Activated naive CD4-positive, alpha-beta T cell treated with anti-CD3 and anti-CD28 coated beads for 36 hours (primary cell): Measurements from ENCODE around the gene LHFPL6. TPM values are rescaled to one million over a fixed set of nuclear protein-coding genes. Genes with fewer than 3 reads are reported as not detected.

Experiments
- CTCF ChIA-PET: fragments of 350-600 bp; sonication (Branson Sonifier 250); formaldehyde crosslinking; loops from one replicate; lab custom pipeline; 2021; ENCODE audit warnings: antibody characterized with exemption; lab: Charles Lee
- DNase-seq: peaks from one replicate; pipeline ENCODE4 v3.0.0-alpha.2; 2020
- H3K27ac Mint-ChIP-seq: one replicate; pipeline ENCODE4 v1.8.0; 2021; ENCODE audit warnings: mild to moderate bottlenecking, mixed read lengths
- H3K27me3 Mint-ChIP-seq: one replicate; pipeline ENCODE4 v1.8.0; 2021; ENCODE audit warnings: low read depth, mixed read lengths
- H3K36me3 Mint-ChIP-seq: one replicate; pipeline ENCODE4 v1.8.0; 2021; ENCODE audit warnings: low read depth, mixed read lengths
- H3K4me1 Mint-ChIP-seq: one replicate; pipeline ENCODE4 v1.8.0; 2021; ENCODE audit warnings: low read depth, mixed read lengths
- H3K4me3 Mint-ChIP-seq: one replicate; pipeline ENCODE4 v1.8.0; 2021; ENCODE audit warnings: mild to moderate bottlenecking, moderate library complexity, mixed read lengths
- H3K9me3 Mint-ChIP-seq: one replicate; pipeline ENCODE4 v1.8.0; 2021; ENCODE audit warnings: mixed read lengths
- intact Hi-C: fragments of 100-400 bp; cut with micrococcal nuclease; formaldehyde crosslinking; loops from one replicate; pipeline ENCODE4 v1.15.1; 2023
- total RNA-seq, 2 experiments: library from RNA; stranded (reverse); gene quantifications; one replicate each; pipeline ENCODE4 v1.2.3, GENCODE V29; 2021

Gene LHFPL6
- total RNA-seq, 2 experiments from 2014 or later = 1.2 to 1.5 TPM

DNA sequence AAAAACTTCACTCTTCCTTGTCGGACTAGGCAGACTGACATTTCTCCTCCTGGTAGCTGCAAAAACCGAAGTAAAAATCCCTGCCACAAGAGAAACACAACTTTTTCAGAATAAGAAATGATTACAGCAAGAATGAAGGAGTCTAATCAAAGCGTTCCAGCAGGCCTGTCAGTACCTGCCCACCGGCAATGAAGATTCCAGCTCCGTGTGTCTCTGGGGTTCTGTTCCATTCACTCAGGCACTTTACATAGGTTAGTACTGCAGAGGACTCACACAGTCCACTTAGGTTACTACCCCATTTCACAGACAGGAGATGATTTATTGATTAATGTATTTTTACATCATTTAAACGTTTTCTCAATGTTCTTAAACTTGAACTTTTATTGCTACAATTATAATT, 289.3 kb downstream of the LHFPL6 start:
- H3K9me3 Mint-ChIP-seq = no peaks in the 10 kb centered on the region
- H3K27ac Mint-ChIP-seq = no peak overlapping the region
- CTCF ChIA-PET = interaction anchor here (1.1 kb wide), 1 partner anchor 24 kb away, joined by 3 read pairs; no protein-coding TSS in a partner anchor
- no peaks in the 10 kb centered on the region for H3K4me1 Mint-ChIP-seq
- no peaks in the 10 kb centered on the region for H3K36me3 Mint-ChIP-seq
- DNase-seq = no peak
- H3K4me3 Mint-ChIP-seq = no peak overlapping the region
- intact Hi-C loops = no loop called here
- peaks cover 12% of the 10 kb centered on the region for H3K27me3 Mint-ChIP-seq

DNA sequence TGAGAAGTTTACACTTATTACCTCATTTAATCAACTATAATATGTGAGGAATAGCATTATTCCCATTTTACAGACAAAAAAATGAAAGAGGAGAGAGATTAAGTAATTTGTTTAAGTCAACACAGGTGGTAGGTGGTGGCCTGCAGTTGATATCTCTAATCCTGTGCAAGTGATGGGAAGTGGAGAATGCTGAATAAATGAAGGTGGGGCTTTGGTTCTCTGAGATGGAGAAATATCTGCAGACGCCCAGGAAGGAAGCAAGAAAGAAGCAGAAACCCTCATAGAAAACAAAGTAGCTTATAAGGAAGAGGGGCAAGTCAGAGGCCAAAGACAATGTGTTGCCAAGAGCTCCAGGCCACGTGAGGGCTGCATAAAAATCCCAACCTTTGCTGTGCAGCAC, 290.4 kb downstream of the LHFPL6 start:
- DNase-seq = no peak
- Mint-ChIP-seq H3K36me3 (no peaks in the 10 kb centered on the region), H3K4me1 (no peaks in the 10 kb centered on the region), H3K4me3 (no peak overlapping the region), H3K9me3 (no peaks in the 10 kb centered on the region), H3K27ac (no peak overlapping the region), H3K27me3 (peaks cover 12% of the 10 kb centered on the region)
- intact Hi-C loops = no loop called here
- CTCF ChIA-PET = interaction anchor here (0.5 to 1.1 kb wide), 2 partner anchors 23 to 130 kb away, joined by 3 to 4 read pairs; no protein-coding TSS in a partner anchor

DNA sequence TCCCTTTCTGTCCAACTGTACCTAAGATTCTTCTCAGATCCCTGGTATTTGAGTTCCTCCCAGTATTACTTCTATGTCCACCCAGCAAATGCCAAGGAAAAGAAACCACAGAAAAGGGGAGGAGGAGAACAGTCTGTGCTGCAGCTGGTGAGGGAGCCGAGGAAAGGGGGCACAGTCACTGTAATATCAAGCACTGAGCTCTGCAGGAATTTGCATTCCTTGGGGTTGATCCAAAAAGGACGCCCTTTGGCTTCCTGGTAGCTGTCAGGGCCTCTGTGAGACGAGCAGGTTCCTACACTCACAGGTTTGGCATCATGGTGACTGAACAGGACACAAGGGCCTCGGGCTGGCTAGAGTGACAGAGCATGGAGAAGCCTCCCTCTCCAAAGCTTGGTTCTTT, 291.4 kb downstream of the LHFPL6 start:
- CTCF ChIA-PET = no interaction called here
- Mint-ChIP-seq H3K27me3 (peaks cover 12% of the 10 kb centered on the region), H3K27ac (no peak overlapping the region), H3K4me1 (no peaks in the 10 kb centered on the region), H3K9me3 (no peaks in the 10 kb centered on the region), H3K4me3 (no peak overlapping the region), H3K36me3 (no peaks in the 10 kb centered on the region)
- no peak for DNase-seq
- intact Hi-C loops = no loop called here

DNA sequence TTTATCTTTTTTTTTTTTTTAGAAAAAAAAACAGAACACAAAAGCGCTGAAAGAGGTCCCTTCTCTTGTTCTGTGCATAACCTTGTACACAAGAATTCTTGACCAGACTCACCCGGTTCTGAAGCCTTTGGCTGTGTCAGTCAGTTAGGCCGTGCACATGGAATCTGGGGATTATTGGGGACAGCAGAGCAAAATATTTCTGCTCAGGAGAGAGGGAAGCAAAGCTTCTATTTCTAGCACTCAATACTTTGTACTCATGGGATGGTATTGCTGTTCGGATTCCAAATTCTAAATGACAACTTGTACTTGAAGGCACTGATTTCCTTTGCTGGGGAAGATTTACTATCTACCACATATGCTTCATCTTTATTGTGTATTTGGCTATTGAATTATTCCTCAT, 292.0 kb downstream of the LHFPL6 start:
- no peak for DNase-seq

DNA sequence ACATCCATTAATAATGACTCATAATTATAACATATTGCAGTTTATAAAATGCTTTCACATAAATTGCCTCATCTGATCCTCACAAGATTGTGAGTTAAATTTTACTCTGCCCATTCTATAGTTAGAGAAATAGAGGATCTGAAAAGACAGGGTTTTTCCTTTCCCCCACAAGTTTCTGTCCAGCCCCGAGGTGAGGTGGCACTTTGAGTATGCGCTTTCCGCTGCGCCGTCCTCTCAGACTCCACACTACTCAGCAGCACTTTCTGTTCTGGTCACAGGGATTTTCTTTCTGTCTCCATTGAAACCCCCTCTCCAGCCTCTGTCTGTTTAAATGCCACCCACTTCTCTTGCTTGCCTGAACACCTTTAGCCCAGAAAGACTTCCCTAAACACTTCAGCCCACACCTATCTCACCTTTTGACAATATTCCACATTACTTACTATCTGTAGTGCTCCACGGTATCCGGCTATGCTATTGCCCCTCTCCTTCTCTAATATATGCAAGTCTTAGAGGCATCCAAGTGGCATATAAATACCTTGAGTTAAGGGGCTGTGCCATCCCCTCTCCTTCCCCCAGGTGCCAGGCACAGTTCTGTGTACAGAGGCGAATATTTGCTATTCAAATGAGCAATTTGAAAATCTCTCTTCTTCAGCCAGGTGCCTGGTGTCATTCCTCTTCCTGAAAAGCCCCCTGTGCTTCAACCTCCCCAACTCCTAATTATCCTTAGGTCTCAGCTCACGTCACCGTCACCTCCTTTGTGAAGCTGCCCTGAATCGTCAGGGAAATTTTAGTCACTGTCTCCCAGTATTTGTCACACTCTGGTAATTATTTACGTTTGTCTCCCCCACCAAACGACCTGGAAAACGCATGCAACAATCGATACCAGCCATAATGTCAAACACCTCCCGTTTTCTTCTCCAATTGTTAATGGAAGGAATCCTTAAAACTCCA, 296.1 kb downstream of the LHFPL6 start:
- H3K27ac Mint-ChIP-seq = no peak overlapping the region
- peaks cover 12% of the 10 kb centered on the region for H3K27me3 Mint-ChIP-seq
- intact Hi-C loops = no loop called here
- DNase-seq = peak; percentile 7
- H3K4me1 Mint-ChIP-seq = no peaks in the 10 kb centered on the region
- no peak overlapping the region for H3K4me3 Mint-ChIP-seq
- H3K9me3 Mint-ChIP-seq = no peaks in the 10 kb centered on the region
- H3K36me3 Mint-ChIP-seq = no peaks in the 10 kb centered on the region
- CTCF ChIA-PET = no interaction called here

More for the DNA sequence above, 292.0 kb downstream of the LHFPL6 start:
- no peak overlapping the region for H3K4me3 Mint-ChIP-seq
- peaks cover 12% of the 10 kb centered on the region for H3K27me3 Mint-ChIP-seq
- intact Hi-C loops = no loop called here
- H3K4me1 Mint-ChIP-seq = no peaks in the 10 kb centered on the region
- H3K27ac Mint-ChIP-seq = no peak overlapping the region
- H3K36me3 Mint-ChIP-seq = no peaks in the 10 kb centered on the region
- H3K9me3 Mint-ChIP-seq = no peaks in the 10 kb centered on the region
- CTCF ChIA-PET = interaction anchor here (0.6 kb wide), 1 partner anchor 47 kb away, joined by 3 read pairs; no protein-coding TSS in a partner anchor

DNA sequence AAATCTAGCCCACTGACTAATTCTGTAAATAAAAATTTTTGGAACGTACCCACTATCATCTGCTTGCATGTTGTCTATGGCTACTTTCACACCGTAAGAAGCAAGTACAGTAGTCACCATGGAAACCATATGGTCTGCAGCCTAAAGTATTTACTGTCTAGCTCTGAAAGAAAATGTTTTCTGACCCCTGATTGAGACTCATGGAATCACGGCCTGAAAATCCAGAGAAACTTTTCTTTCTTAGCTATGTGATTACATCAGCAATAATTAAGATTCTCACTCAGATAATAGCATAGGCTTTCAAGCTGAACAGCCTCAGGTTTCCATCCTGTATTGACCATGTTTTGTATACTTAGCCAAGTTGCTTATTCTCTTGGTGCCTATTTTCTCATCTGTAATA, 300.2 kb downstream of the LHFPL6 start:
- H3K4me3 Mint-ChIP-seq = no peak overlapping the region
- DNase-seq = no peak
- intact Hi-C loops = no loop called here
- no peaks in the 10 kb centered on the region for H3K4me1 Mint-ChIP-seq
- no peaks in the 10 kb centered on the region for H3K9me3 Mint-ChIP-seq
- CTCF ChIA-PET = interaction anchor here (1.9 kb wide), 1 partner anchor 310 kb away, joined by 6 read pairs; no protein-coding TSS in a partner anchor
- H3K36me3 Mint-ChIP-seq = no peaks in the 10 kb centered on the region
- H3K27me3 Mint-ChIP-seq = peaks cover 3% of the 10 kb centered on the region
- no peak overlapping the region for H3K27ac Mint-ChIP-seq

DNA sequence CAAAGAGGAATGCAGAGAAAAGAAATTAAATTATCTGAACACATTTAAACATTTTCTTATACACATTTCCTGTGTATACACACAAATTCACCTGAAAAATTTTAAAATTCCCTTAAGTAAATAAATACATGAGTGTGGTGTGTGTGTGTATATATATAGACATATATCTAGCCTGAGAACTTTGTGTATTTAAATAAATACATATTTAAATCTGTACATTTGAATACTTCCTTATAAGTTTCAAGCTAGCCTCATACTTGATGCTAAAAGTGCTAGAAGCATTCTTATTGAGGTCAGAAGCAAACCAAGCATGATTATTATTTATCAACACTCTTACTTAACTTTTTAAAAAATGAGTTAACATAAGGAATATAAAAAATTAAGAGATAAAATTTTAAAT, 304.0 kb downstream of the LHFPL6 start:
- intact Hi-C loops = no loop called here
- Mint-ChIP-seq H3K4me1 (no peaks in the 10 kb centered on the region), H3K4me3 (no peak overlapping the region), H3K9me3 (peaks cover 6% of the 10 kb centered on the region), H3K36me3 (no peaks in the 10 kb centered on the region), H3K27me3 (peaks cover 5% of the 10 kb centered on the region), H3K27ac (no peak overlapping the region)
- DNase-seq = no peak
- CTCF ChIA-PET = no interaction called here

DNA sequence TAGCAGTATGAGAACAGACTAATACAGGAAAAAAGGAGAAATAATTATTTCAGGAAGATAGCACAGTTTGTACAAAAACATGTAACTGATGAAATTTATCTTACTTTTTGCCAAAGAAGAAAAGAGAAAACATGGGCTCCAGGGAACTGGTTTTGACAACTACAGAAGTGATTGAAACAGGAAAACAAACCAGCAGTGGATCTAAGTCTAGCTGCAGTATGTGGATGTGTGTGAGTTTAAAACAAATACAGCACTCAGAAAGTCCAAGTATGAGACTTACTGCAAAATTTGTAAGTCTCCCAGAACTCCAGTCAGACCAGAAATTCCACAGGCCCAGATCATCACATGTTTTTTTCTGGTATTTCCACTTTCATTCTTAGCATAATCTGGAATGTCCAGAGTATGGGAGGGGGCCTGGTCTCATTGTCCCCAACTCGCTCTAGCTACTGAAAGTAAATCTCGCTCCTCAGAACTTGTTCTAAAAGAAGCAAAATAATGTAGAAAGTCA, 305.3 kb downstream of the LHFPL6 start:
- peaks cover 6% of the 10 kb centered on the region for H3K9me3 Mint-ChIP-seq
- CTCF ChIA-PET = interaction anchor here (0.6 kb wide), 1 partner anchor 11 kb away, joined by 3 read pairs; no protein-coding TSS in a partner anchor
- H3K27me3 Mint-ChIP-seq = peaks cover 2% of the 10 kb centered on the region
- H3K4me3 Mint-ChIP-seq = no peak overlapping the region
- no peaks in the 10 kb centered on the region for H3K36me3 Mint-ChIP-seq
- intact Hi-C loops = no loop called here
- no peak for DNase-seq
- no peaks in the 10 kb centered on the region for H3K4me1 Mint-ChIP-seq
- no peak overlapping the region for H3K27ac Mint-ChIP-seq

DNA sequence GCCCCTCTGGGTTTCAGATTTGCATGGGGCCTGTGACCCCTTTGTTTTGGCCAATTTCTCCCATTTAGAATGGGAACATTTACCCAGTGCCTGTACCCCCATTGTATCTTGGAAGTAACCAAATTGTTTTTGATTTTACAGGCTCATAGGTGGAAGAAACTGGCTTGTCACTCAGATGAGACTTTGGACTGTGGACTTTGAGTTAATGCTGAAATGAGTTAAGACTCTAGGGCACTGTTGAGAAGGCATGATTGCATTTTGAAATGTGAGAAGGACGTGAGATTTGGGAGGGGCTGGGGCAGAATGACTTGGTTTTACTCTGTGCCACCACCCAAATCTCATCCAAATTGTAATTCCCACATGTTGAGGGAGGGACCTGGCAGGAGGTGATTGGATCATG, 306.0 kb downstream of the LHFPL6 start:
- H3K27ac Mint-ChIP-seq = no peak overlapping the region
- CTCF ChIA-PET = no interaction called here
- DNase-seq = no peak
- H3K36me3 Mint-ChIP-seq = no peaks in the 10 kb centered on the region
- intact Hi-C loops = no loop called here
- H3K4me1 Mint-ChIP-seq = no peaks in the 10 kb centered on the region
- peaks cover 2% of the 10 kb centered on the region for H3K27me3 Mint-ChIP-seq
- H3K9me3 Mint-ChIP-seq = peaks cover 6% of the 10 kb centered on the region
- H3K4me3 Mint-ChIP-seq = no peak overlapping the region

DNA sequence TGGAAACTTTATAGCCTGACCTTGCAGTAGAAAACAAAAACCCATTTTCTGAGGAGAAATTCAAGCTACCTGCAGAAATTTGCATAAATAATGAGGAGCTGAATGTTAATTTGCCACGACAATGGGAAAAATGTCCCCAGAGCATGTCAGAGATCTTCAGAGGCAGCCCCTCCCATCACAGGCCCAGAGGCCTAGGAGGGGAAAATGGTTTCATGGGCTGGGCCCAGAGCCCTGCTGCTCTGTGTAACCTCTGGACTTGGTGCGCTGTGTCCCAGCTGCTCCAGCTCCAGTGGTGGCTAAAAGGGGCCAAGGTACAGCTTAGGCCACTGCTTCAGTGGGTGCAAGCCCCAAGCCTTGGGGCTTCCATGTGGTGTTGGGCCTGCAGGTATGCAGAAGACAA, 306.8 kb downstream of the LHFPL6 start:
- H3K4me1 Mint-ChIP-seq = no peaks in the 10 kb centered on the region
- H3K36me3 Mint-ChIP-seq = no peaks in the 10 kb centered on the region
- peaks cover 6% of the 10 kb centered on the region for H3K9me3 Mint-ChIP-seq
- no peak overlapping the region for H3K4me3 Mint-ChIP-seq
- intact Hi-C loops = no loop called here
- no peak for DNase-seq
- H3K27me3 Mint-ChIP-seq = peaks cover 2% of the 10 kb centered on the region
- CTCF ChIA-PET = no interaction called here
- H3K27ac Mint-ChIP-seq = no peak overlapping the region
